HG02884 (cell line): ENCODE results near the gene EIF2A.
"Not testable (repeated sequence)": the region's sequence is repeated elsewhere in the genome, so short reads cannot be mapped to it uniquely, and the experiment has no call there.

Experiments
- ATAC-seq: cut with Tn5 transposase; IDR thresholded peaks from one replicate; pipeline ENCODE4 v1.9.1; 2021; ENCODE audit warnings: mild to moderate bottlenecking, moderate library complexity; ENCODE audit not compliant: unreplicated experiment

EIF2A gene

DNA sequence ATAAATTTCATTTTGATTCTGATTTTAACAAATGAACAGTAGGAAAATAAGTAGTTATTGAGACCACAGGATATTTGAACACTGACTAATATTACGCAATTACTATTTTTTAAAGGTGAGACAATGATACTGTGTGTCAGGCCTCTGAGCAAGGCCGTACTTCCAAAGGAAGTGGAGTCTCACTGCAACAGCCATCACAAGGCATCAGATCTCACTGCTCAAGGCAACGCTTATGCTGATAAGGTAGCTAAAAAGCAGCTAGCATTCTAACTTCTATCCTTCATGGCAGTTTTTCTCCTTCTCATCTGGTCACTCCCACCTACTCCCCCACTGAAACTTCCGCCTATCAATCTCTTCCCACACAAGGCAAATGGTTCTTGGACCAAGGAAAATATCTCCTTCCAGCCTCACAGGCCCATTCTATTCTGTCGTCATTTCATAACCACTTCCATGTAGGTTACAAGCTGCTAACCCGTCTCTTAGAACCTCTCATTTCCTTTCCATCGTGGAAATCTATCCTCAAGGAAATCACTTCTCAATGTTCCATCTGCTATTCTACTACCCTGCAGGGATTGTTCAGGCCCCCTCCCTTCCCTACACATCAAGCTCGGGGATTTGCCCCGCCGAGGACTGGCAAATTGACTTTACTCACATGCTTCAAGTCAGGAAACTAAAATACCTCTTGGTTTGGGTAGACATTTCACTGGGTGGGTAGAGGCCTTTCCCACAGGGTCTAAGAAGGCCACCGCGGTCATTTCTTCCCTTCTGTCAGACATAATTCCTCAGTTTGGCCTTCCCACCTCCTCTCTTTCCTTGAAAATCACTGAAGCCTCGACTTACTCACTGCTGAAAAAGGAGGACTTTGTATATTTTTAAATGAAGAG is 54.3 kb downstream of the EIF2A start:
- not testable (repeated sequence) for ATAC-seq

DNA sequence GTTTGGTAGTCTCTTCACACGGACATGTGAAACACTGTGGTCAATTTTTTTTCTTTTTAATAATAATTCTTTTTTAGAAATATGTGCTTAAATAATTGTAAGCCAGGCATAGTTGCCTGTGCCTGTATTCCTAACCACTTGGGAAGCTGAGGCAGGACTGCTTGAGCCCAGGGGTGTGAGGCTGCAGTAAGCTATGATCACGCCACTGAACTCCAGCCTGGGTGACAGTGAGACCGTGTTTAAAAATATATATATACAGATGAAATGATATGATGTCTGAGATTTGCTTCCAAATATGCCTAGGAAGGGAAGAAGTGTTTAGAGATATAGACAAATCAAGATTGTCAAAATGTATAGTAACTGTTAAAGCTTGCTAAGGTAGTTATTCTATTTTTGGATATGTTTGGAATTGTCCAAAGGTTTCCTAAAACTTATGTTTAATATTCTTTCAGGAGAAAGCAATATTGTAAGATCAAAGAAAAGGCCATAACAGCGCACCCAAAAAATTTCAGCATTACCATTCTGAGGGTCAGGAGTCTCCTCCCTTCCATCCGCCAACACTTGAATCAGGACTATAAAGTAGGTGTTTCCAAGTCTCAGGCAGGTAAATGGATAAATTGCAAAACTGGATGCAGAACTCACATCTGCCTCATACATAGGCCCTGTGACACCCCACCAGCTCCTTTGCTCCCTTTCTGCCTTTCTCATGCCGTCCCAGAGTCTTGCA is 56.0 kb downstream of the EIF2A start:
- ATAC-seq: peak; percentile 4

DNA sequence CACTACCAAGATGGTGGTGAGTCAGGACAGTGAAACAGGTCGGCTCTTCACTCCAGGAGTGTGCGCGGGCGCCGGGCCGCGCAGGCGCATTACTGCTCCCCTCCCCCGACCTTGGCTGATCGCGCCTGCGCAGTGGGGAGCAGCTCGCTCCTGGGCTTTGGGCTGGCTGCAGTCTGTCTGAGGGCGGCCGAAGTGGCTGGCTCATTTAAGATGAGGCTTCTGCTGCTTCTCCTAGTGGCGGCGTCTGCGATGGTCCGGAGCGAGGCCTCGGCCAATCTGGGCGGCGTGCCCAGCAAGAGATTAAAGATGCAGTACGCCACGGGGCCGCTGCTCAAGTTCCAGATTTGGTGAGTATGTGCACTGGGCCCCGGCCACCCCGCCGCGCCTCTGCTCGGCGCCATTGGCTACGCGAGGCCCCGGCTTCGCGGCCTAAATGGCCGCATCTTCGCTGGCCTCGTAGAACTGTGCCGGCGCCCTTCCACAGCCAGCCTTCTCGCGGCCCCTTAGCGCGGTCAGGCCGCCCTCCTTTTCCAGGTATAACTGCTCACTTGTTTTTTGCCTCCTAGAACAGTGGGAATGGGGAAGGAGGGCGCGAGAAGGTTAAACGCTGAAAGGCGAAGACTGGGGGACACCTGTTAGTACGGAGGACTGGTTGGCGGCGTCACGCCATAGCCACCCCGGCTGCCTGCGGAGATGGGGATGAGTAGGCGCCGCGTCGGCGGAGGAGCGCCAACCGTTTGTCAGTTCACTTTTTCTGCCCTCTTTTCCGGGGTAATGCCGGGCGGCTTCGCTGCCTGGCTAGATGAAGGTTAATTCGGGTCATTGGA is 56.8 kb downstream of the EIF2A start, which contains the start of gene SELENOT:
TSS of gene SELENOT (plus strand) at position 169 of the 827 bp plus-strand sequence. CDS start at position 211, 42 bp downstream.
- peak; percentile 55 for ATAC-seq

DNA sequence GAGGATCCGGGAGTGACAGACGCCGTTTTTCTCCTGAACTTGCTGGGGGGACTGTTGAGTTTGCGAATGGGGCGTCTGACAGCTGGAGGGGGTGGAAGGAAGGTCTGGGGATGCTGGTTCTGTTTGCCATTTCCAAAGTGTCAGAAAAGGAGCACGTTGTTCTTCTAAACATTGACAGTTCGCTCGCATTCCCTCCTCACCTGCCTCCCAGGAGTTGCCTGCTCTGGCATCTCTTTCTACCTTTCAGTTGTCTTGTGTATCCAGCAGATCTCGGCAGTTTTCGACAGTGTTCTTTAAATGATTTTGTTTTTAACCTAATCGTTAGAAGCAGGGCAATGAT is 57.4 kb downstream of the EIF2A start:
- no peak for ATAC-seq

DNA sequence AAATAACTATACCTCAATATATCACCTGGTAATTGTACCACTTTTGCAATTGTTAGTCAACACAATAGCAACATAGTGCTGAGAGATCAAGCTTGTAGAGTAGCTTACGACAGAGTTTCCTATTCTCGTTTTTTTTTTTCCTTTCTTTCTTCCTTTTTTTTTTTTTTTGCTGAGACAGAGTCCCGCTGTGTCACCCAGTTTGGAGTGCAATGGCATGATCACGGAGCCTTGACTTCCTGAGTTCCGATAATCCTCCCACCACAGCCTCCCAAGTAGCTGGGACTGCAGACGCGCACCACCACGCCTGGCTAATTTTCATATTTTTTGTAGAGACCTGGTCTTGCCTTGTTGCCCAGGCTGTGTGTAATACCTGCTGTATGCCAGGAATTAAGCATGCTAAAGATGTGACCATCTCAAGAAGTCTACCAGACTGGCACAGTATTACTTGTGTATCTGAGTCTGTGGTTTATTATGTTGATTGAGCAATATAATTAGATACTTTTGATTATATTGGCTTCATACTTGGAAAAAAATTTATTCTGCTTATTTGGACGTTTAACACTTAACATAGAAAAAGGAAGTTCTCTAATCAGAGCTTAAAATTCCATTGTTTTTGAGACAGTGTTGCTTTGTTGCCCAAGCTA is 59.5 kb downstream of the EIF2A start:
- ATAC-seq: no peak

DNA sequence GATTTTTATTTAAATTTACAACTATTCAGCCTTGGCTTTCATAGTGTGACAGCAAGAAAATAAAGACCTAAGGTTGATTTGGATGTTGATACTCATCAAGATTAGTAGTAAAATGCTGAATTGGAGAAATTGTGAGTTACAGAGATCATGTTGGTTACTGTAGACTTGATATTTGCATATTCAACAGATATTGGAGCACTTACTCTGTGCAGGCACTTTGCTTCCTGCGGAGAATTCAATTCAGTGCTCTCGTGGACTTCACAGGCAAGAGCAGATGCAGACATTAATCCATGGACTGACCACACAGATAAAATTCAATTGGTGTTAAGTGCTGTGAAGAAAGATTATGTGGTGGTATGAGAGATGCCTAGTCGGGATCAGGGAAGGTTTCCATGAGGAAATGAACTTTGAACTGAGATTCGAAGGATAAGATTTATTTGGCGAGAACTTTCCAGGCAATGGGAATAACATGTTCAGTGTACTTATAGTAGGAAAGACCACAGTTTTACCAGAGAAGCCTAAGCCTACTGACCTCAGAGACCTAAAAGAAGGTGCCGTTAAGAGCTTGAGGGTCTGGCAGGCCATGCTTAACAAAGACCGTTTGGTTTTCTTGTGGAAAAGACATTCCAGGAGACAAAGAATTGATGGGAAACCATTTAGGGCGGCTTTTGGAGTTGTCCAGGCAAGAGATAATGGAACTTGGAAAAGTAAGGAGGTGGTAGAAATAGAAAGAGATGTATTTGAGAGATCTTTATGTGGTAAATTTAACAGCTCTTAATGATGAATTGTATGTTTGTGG is 60.9 kb downstream of the EIF2A start:
- ATAC-seq: no peak

DNA sequence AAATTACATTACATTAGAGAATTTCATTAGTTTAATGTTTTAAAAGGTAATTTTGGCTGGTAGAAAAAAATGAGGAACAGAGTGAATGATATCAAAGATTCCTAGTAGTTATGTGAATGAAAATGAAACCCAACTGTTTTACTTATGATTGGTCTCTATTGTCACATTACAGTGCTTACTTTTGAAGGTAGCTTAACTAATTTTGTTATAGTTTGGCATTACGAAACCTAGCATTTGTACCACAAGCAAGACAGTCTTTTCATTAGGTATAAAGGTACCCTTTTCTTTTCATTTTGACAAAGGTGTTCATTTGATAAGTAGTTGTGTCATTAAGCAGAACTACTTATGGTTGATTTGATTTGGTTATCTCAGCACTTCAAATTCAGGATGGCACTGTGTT is 63.4 kb downstream of the EIF2A start:
- no peak for ATAC-seq

DNA sequence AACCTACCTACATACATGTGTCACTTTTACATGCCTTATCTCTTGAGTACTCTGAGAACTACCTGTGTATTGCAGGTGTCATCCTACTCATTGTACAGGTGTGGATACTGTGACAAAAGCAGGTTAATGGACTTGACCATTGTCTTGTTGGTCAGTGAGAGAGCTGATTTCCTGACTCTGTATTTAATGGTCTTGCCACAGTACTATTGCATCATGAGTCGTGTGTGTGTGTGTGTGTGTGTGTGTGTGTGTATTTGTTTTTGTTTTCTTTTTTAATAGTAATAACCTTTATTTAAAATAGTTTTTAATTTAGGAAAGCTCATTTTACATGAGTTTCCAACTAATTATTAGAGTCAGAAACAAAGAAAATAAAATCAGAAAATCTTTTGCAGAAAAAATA is 64.2 kb downstream of the EIF2A start:
- no peak for ATAC-seq

DNA sequence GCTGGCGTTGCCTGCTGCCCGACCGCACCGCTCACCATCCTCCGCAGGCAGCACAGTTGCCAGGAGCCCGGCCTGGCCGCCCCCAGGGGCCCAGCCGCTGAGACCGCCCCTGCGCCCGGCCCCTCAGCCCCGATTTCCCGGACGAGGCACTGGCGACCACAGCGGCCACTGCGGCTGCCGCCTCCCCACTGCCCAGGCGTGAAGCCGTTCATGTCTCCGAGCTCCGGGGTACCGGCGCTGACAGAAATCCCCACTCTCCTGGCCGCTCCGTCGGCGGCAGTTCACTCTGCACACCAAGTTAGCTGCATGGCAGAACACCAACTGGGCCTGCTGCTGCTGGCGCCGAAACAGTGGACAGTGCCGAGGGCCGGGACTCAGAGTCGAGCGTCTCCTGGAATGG is 65.1 kb downstream of the EIF2A start:
- no peak for ATAC-seq

DNA sequence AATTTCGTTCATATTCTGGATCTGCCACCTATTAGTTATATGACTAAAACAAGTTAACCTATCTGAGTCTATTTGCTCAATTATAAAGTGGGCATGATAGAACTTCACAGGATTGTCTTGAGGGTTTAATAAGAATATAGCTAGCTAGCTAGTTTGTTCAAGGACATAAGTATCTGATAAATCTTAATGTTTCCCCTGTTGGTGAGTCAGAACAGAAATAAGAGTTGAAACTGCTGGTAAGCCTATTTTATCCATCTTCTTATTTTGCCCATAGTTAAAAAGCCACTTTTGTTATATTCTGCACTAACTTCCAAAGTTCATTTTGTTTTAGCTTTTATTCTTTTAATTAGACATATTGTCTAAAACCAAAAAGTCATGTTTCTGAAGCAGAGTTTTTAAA is 65.9 kb downstream of the EIF2A start:
- ATAC-seq: no peak

DNA sequence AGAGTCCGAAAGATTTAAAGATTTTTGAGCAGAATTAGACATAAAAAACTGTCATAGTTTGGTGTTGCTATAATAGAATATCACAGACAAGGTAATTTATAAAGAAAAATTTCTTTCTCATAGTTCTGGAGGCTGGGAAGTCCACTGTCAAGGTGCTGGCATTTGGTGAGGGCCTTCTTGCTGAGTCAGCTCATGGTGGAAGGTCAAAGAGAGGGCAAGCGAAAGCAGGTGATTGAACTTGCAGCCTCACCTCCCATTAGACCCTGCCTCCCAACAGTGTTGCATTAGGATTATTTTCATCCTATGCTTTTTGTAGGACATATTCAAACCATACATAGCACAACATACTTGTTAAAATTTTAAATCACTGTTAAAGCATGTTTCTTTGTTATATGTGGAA is 66.4 kb downstream of the EIF2A start:
- no peak for ATAC-seq

DNA sequence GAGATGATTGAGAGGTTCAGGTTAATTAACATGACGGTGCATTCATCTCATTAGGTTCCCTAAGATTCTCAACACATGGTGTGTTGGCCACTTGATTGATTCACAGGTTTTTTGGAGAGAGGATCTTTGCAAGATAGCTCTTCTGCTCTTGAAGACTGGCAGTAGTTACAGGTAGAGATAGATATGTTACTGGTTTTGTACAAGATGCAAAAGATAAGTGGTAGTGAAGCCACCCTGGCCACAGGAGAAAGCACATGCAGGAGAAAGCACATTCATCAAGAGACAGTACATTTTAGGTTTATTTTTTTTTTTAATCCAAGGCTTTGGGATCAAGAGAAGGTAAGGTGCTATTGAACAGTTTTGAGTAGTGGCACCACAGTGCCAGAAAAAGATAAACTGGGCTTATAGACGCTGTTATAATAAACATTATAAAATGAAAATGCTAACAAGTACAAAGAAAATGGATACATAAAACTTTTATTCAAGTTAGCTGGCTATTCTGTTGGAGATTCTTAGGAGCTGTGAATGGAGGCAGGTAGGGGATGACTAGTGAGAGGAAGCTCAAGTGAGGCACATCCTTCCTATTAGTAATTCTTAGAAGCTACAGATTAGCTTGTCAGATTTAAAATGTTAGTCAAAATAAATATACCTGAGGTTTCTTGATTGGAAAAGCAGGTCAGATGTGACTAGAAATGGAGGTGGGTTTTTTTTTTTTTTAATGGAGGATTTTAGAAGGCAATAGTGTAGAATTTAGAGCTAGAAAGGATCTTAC is 67.3 kb downstream of the EIF2A start:
- ATAC-seq: no peak

DNA sequence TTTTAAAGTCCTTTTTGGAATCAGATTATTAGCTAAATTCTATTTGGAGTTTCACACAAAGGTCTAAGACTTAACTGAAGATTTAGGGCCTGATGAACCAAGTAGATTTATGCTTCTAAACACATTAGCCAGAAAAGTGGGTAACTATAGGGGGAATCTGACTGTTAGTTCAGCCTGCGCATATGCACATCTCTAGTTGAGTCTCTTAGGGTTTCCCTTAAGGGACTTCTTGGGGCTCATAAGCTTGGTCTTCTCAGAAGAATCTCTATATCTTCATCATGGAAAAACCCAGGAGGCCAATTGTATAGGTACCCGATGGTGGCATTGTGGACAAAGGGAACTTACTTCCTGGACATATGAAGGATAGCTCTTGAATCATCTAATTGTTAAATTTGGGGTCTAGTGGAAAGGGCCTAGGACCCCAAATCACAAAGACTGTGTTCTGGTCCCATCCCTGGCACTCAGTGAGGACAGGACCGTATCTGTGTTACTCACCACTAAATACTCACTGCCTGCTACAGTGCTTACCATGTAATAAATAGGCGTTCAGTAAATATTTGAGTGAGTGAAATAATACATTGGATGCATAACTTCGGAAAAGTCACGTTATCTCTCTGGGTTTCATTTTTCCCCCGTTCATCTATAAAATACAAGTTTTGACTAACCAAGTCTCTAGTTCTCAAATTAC is 73.6 kb downstream of the EIF2A start:
- ATAC-seq: no peak

DNA sequence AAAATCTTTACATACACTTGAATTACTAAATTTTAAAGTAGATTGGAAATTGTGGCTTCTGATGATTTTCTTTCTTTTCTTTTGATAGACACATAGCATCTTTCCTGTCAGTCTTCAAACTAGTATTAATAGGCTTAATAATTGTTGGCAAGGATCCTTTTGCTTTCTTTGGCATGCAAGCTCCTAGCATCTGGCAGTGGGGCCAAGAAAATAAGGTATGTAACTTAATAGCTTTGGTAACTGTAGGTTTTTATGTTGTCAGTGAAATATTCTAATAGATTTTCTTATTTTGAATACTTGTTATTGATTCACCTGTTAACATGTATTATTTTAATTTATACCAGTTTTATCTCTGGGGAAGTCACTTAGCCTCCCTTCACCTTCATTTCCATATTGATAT is 76.4 kb downstream of the EIF2A start:
- not testable (repeated sequence) for ATAC-seq

DNA sequence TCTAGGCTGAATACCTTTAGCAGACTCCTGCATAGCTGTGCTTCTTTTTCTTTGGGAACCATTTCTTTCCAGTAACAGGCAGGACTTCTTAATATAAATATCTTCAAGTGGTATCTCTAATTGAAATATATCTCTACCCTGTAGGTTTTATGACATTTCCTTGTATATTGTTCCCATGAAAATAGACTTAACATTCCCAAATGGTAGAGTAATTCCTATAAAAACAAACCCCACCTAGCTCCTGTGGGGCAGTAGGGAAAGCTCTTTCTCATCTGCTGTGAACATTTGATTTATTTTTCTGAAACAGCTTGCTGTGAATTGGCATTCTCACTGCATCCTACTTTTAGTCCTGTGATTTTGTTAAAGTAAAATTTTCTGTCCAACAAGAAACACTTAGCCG is 77.4 kb downstream of the EIF2A start:
- ATAC-seq: no peak

DNA sequence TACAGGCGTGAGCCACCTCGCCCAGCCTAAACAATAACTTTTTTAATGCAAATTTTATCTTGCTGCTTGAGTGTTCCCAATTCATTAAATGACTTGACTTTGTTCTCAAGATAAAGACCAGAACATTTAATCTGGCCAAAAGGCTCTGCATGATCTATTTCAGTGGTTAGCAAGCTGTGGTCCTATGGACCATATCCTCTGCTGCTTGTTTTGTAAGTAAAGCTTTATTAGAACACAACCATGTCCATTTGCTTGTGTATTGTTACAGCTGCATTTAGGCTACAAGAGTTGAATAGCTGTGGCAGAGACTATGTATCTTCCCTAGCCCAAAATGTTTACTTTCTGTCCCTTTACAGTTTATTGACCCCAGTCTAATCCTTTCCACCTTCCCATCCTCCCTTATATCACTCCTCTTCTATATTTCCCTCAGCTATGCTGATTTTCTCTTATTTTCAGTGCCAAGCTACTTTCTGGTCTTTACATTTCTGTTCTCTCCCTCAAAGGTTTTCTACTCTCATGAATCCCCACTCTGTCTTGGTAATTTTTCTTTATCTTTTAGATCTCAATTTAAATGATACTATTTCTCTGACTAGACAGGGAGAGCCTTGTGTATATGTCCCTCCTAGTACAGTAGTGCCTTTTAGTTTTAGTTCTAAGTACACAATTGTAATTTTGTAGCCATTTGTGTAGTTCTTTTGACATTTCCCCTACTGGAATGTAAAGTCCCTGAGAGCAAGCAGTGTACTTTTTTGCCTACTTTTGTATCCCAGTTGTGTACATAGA is 79.8 kb downstream of the EIF2A start:
- ATAC-seq: no peak

DNA sequence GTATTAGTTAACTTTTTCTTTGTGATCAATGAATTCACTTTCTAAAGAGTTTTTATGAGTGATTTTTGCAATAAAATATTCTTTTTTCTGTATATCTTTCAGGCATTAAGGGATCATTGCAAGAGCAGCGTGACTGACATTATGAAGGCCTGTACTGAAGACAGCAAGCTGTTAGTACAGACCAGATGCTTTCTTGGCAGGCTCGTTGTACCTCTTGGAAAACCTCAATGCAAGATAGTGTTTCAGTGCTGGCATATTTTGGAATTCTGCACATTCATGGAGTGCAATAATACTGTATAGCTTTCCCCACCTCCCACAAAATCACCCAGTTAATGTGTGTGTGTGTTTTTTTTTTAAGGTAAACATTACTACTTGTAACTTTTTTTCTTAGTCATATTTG is 81.0 kb downstream of the EIF2A start:
- no peak for ATAC-seq
